OCI-LY3 (cell line): Measurements from ENCODE around the gene FMNL1.

Experiments used
- H2AFZ ChIP-seq: fragments of 200-600, 300-600 bp; shearing (Covaris generic); 2 replicates; pipeline ENCODE4 v1.6.0; 2014; ENCODE audit warnings: antibody characterized with exemption, low read depth, low read length
- H3K27ac ChIP-seq: fragments of 200-600, 300-600 bp; sonication (generic); 2 replicates; pipeline ENCODE4 v1.5.1; 2014; ENCODE audit warnings: mild to moderate bottlenecking, low read length, moderate library complexity, mixed read lengths
- H3K27me3 ChIP-seq: fragments of 200-600, 300-600 bp; sonication (generic); 2 replicates; pipeline ENCODE4 v1.6.1; 2014; ENCODE audit warnings: low read depth, low read length, mixed read lengths
- H3K36me3 ChIP-seq: fragments of 200-600, 300-600 bp; sonication (generic); replicated peaks from 2 replicates; pipeline ENCODE3; 2014; ENCODE audit warnings: low read depth, low read length, mixed read lengths
- H3K4me1 ChIP-seq: fragments of 300-600, 200-600 bp; sonication (generic); 2 replicates; pipeline ENCODE4 v1.6.1; 2014; ENCODE audit warnings: low read length, mixed read lengths
- H3K4me2 ChIP-seq: fragments of 200-600, 300-600 bp; sonication (generic); 2 replicates; pipeline ENCODE4 v1.6.1; 2014; ENCODE audit warnings: low read length, mixed read lengths
- H3K4me3 ChIP-seq: fragments of 300-600, 200-600 bp; sonication (generic); 2 replicates; pipeline ENCODE4 v1.5.1; 2014; ENCODE audit warnings: antibody characterized with exemption, mild to moderate bottlenecking, low read length, moderate library complexity
- H3K79me2 ChIP-seq: fragments of 300-600, 200-600 bp; shearing (Covaris generic); 2 replicates; pipeline ENCODE4 v1.6.1; 2014; ENCODE audit warnings: mild to moderate bottlenecking, low read length, mixed read lengths
- H3K9ac ChIP-seq: fragments of 300-600, 200-600 bp; shearing (Covaris generic); 2 replicates; pipeline ENCODE4 v1.6.0; 2014; ENCODE audit warnings: mild to moderate bottlenecking, low read length, moderate library complexity
- H3K9me3 ChIP-seq: fragments of 200-600, 300-600 bp; shearing (Covaris generic); 2 replicates; pipeline ENCODE4 v1.6.1; 2014; ENCODE audit warnings: low read length, mixed read lengths; ENCODE audit not compliant: insufficient read depth
- H4K20me1 ChIP-seq: fragments of 200-600, 300-600 bp; sonication (generic); 2 replicates; pipeline ENCODE4 v1.6.1; 2016; ENCODE audit warnings: low read length, mixed read lengths; ENCODE audit not compliant: insufficient read depth
- EZH2phosphoT487 ChIP-seq: fragments of 200-600 bp; shearing (Covaris generic); IDR thresholded peaks from 2 replicates; pipeline ENCODE4 v1.6.1; 2018; ENCODE audit warnings: antibody characterized with exemption, mixed run types, low read depth
- TF ChIP-seq, protein P1 (sequence below): fragments of 200-600, 300-600 bp; sonication (generic); IDR thresholded peaks from 2 replicates; pipeline ENCODE4 v1.5.1; 2014; ENCODE audit warnings: antibody characterized with exemption, low read length, low read depth

FMNL1 gene

DNA sequence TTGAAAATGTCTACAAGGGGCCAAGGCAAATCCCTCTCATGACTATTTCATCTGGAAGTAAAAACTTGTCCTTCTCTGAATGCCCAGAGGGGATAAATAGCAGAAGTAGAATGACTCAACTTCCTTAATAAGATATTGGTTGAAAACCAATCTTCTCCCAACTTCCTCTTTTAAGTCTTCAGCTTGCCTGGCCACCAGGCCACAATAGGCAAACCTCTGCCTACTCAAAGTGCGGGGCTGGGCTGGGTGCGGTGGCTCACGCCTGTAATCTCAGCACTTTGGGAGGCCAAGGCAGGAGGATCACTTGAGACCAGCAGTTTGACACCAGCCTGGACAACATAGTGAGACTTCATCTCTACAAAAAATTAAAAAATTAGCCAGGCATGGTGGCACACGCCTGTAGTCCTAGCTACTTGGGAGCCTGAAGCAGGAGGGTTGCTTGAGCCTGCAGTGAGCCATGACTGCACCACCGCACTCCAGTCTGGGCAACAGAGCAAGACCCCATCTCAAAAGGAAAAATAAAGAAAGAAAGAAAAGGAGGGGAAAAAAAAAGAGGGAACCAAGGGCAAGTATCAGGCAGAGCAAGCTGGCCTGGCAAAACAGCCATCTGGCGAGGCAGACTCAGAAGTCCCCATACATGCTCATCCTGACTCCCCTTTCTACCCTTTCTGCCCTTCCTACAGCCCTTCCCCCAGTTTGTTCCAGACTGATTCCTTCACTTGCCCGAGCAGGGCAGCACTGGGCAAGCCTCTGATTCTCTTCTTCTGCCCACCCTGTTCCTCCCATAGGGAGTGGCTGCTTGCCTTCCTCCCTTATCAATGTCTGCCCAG is 74.5 kb downstream of the FMNL1 start:
- H3K79me2 ChIP-seq, result peaks cover 100% of the 10 kb centered on the region
- H4K20me1 ChIP-seq, result peaks cover 92% of the 10 kb centered on the region
- H3K4me3 ChIP-seq, result peak overlapping the region; percentile 27
- peak overlapping the region; percentile 84 for H3K27ac ChIP-seq
- H3K36me3 ChIP-seq, result peaks cover 46% of the 10 kb centered on the region
- H3K9ac ChIP-seq, result peak overlapping the region; percentile 12; the same call in 1 of the 2 replicates
- TF ChIP-seq EZH2phosphoT487, result no peak
- TF ChIP-seq, protein P1, sequence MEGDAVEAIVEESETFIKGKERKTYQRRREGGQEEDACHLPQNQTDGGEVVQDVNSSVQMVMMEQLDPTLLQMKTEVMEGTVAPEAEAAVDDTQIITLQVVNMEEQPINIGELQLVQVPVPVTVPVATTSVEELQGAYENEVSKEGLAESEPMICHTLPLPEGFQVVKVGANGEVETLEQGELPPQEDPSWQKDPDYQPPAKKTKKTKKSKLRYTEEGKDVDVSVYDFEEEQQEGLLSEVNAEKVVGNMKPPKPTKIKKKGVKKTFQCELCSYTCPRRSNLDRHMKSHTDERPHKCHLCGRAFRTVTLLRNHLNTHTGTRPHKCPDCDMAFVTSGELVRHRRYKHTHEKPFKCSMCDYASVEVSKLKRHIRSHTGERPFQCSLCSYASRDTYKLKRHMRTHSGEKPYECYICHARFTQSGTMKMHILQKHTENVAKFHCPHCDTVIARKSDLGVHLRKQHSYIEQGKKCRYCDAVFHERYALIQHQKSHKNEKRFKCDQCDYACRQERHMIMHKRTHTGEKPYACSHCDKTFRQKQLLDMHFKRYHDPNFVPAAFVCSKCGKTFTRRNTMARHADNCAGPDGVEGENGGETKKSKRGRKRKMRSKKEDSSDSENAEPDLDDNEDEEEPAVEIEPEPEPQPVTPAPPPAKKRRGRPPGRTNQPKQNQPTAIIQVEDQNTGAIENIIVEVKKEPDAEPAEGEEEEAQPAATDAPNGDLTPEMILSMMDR, result no peak
- no peaks in the 10 kb centered on the region for H3K9me3 ChIP-seq
- no peaks in the 10 kb centered on the region for H3K27me3 ChIP-seq
- H2AFZ ChIP-seq, result no peak overlapping the region
- peaks cover 99% of the 10 kb centered on the region for H3K4me1 ChIP-seq
- H3K4me2 ChIP-seq, result peak overlapping the region; percentile 59

DNA sequence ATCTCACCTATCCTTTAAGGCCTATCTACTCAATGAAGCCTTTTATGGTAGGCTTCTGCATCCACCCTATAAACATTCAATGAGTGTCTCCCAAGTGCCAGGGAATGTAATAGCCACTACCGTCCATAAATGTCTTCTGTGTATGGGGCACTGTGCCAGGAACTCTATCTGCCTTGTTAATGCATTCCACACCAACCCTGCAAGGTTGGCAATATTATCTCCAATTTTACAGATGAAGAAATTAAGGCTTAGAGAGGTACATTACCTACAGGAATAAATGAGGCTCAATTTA is 75.1 kb downstream of the FMNL1 start:
- peaks cover 91% of the 10 kb centered on the region for H4K20me1 ChIP-seq
- H3K4me3 ChIP-seq, result 0 out of 2 replicates have a peak overlapping the region, but pooled peaks have one; percentile 2
- no peak overlapping the region for H3K9ac ChIP-seq
- peak overlapping the region; percentile 59 for H3K4me2 ChIP-seq
- peaks cover 45% of the 10 kb centered on the region for H3K36me3 ChIP-seq
- TF ChIP-seq EZH2phosphoT487, result no peak
- TF ChIP-seq, protein P1, result no peak
- H3K9me3 ChIP-seq, result no peaks in the 10 kb centered on the region
- H2AFZ ChIP-seq, result no peak overlapping the region
- peaks cover 99% of the 10 kb centered on the region for H3K4me1 ChIP-seq
- H3K79me2 ChIP-seq, result peaks cover 100% of the 10 kb centered on the region
- no peaks in the 10 kb centered on the region for H3K27me3 ChIP-seq
- peak overlapping the region; percentile 84 for H3K27ac ChIP-seq
